ENCODE measurements around the gene URB1. TPM values are rescaled to one million over a fixed set of nuclear protein-coding genes. Genes with fewer than 3 reads are reported as not detected.

URB1 gene
- total RNA-seq, 1 donor from 2014 or later: 33.9 TPM

- intact Hi-C loops (cut with micrococcal nuclease): no loop called here
- Mint-ChIP-seq H3K27ac (no peak overlapping the region), H3K9me3 (peaks cover 6% of the 10 kb centered on the region), H3K36me3 (ENCODE audit: low read depth) (peaks cover 90% of the 10 kb centered on the region), H3K4me1 (ENCODE audit: low read depth) (peaks cover 8% of the 10 kb centered on the region), H3K4me3 (ENCODE audit: low read depth) (no peak overlapping the region), H3K27me3 (ENCODE audit: low read depth) (no peaks in the 10 kb centered on the region)
- no peak for DNase-seq (ENCODE audit: low spot score)
Observed at GRCh38 chr21:32329776-32330175, 63.0 kb downstream of the URB1 start.

GRCh38 chr21:32329331-32329730, 63.5 kb downstream of the URB1 start:
- DNase-seq (ENCODE audit: low spot score): no peak
- intact Hi-C loops (cut with micrococcal nuclease): no loop called here
- Mint-ChIP-seq H3K4me3 (ENCODE audit: low read depth) (no peak overlapping the region), H3K27me3 (ENCODE audit: low read depth) (no peaks in the 10 kb centered on the region), H3K36me3 (ENCODE audit: low read depth) (peaks cover 90% of the 10 kb centered on the region), H3K9me3 (peaks cover 6% of the 10 kb centered on the region), H3K4me1 (ENCODE audit: low read depth) (peaks cover 8% of the 10 kb centered on the region), H3K27ac (no peak overlapping the region)

GRCh38 chr21:32328595-32328994, 64.2 kb downstream of the URB1 start:
- peaks cover 8% of the 10 kb centered on the region for H3K4me1 Mint-ChIP-seq (ENCODE audit: low read depth)
- no peak for DNase-seq (ENCODE audit: low spot score)
- H3K27ac Mint-ChIP-seq: no peak overlapping the region
- H3K4me3 Mint-ChIP-seq (ENCODE audit: low read depth): no peak overlapping the region
- H3K36me3 Mint-ChIP-seq (ENCODE audit: low read depth): peaks cover 90% of the 10 kb centered on the region
- no peaks in the 10 kb centered on the region for H3K27me3 Mint-ChIP-seq (ENCODE audit: low read depth)
- intact Hi-C loops (cut with micrococcal nuclease): no loop called here
- H3K9me3 Mint-ChIP-seq: peaks cover 6% of the 10 kb centered on the region

- Mint-ChIP-seq H3K36me3 (ENCODE audit: low read depth) (peaks cover 90% of the 10 kb centered on the region), H3K9me3 (peaks cover 6% of the 10 kb centered on the region), H3K27me3 (ENCODE audit: low read depth) (no peaks in the 10 kb centered on the region), H3K4me1 (ENCODE audit: low read depth) (peaks cover 8% of the 10 kb centered on the region), H3K27ac (no peak overlapping the region), H3K4me3 (ENCODE audit: low read depth) (no peak overlapping the region)
- intact Hi-C loops (cut with micrococcal nuclease): no loop called here
- DNase-seq (ENCODE audit: low spot score): no peak
Observed at GRCh38 chr21:32325706-32326105, 67.1 kb downstream of the URB1 start.

- Mint-ChIP-seq H3K36me3 (ENCODE audit: low read depth) (peaks cover 84% of the 10 kb centered on the region), H3K4me1 (ENCODE audit: low read depth) (peaks cover 4% of the 10 kb centered on the region), H3K9me3 (peaks cover 4% of the 10 kb centered on the region), H3K27ac (no peak overlapping the region), H3K4me3 (ENCODE audit: low read depth) (no peak overlapping the region), H3K27me3 (ENCODE audit: low read depth) (no peaks in the 10 kb centered on the region)
- no peak for DNase-seq (ENCODE audit: low spot score)
- intact Hi-C loops (cut with micrococcal nuclease): no loop called here
Observed at GRCh38 chr21:32322676-32323075, 70.1 kb downstream of the URB1 start.

GRCh38 chr21:32322103-32322502, 70.7 kb downstream of the URB1 start:
- Mint-ChIP-seq H3K4me1 (ENCODE audit: low read depth) (peaks cover 3% of the 10 kb centered on the region), H3K27ac (no peak overlapping the region), H3K9me3 (no peaks in the 10 kb centered on the region), H3K36me3 (ENCODE audit: low read depth) (peaks cover 80% of the 10 kb centered on the region), H3K27me3 (ENCODE audit: low read depth) (no peaks in the 10 kb centered on the region), H3K4me3 (ENCODE audit: low read depth) (no peak overlapping the region)
- no peak for DNase-seq (ENCODE audit: low spot score)
- intact Hi-C loops (cut with micrococcal nuclease): no loop called here

- Mint-ChIP-seq H3K27me3 (ENCODE audit: low read depth) (no peaks in the 10 kb centered on the region), H3K9me3 (no peaks in the 10 kb centered on the region), H3K4me3 (ENCODE audit: low read depth) (no peak overlapping the region), H3K27ac (no peak overlapping the region), H3K36me3 (ENCODE audit: low read depth) (peaks cover 78% of the 10 kb centered on the region), H3K4me1 (ENCODE audit: low read depth) (peaks cover under 1% of the 10 kb centered on the region)
- no peak for DNase-seq (ENCODE audit: low spot score)
- intact Hi-C loops (cut with micrococcal nuclease): no loop called here
Observed at GRCh38 chr21:32321480-32321879, 71.3 kb downstream of the URB1 start.

GRCh38 chr21:32320726-32321125, 72.1 kb downstream of the URB1 start:
- no peaks in the 10 kb centered on the region for H3K9me3 Mint-ChIP-seq
- no peak overlapping the region for H3K4me3 Mint-ChIP-seq (ENCODE audit: low read depth)
- no peaks in the 10 kb centered on the region for H3K4me1 Mint-ChIP-seq (ENCODE audit: low read depth)
- no peak for DNase-seq (ENCODE audit: low spot score)
- H3K27me3 Mint-ChIP-seq (ENCODE audit: low read depth): no peaks in the 10 kb centered on the region
- H3K27ac Mint-ChIP-seq: no peak overlapping the region
- intact Hi-C loops (cut with micrococcal nuclease): no loop called here
- H3K36me3 Mint-ChIP-seq (ENCODE audit: low read depth): peaks cover 75% of the 10 kb centered on the region

- H3K4me3 Mint-ChIP-seq (ENCODE audit: low read depth): no peak overlapping the region
- no peak for DNase-seq (ENCODE audit: low spot score)
- no peak overlapping the region for H3K27ac Mint-ChIP-seq
- H3K4me1 Mint-ChIP-seq (ENCODE audit: low read depth): no peaks in the 10 kb centered on the region
- H3K9me3 Mint-ChIP-seq: no peaks in the 10 kb centered on the region
- intact Hi-C loops (cut with micrococcal nuclease): no loop called here
- no peaks in the 10 kb centered on the region for H3K27me3 Mint-ChIP-seq (ENCODE audit: low read depth)
- H3K36me3 Mint-ChIP-seq (ENCODE audit: low read depth): peaks cover 71% of the 10 kb centered on the region
Observed at GRCh38 chr21:32320059-32320458, 72.8 kb downstream of the URB1 start.

- Mint-ChIP-seq H3K4me3 (ENCODE audit: low read depth) (no peak overlapping the region), H3K36me3 (ENCODE audit: low read depth) (peaks cover 67% of the 10 kb centered on the region), H3K27me3 (ENCODE audit: low read depth) (no peaks in the 10 kb centered on the region), H3K9me3 (no peaks in the 10 kb centered on the region), H3K4me1 (ENCODE audit: low read depth) (no peaks in the 10 kb centered on the region), H3K27ac (no peak overlapping the region)
- DNase-seq (ENCODE audit: low spot score): no peak
- intact Hi-C loops (cut with micrococcal nuclease): no loop called here
Observed at GRCh38 chr21:32319012-32319411, 73.8 kb downstream of the URB1 start.

GRCh38 chr21:32317726-32318125, 75.1 kb downstream of the URB1 start:
- H3K27me3 Mint-ChIP-seq (ENCODE audit: low read depth): no peaks in the 10 kb centered on the region
- no peaks in the 10 kb centered on the region for H3K9me3 Mint-ChIP-seq
- no peak overlapping the region for H3K27ac Mint-ChIP-seq
- no peaks in the 10 kb centered on the region for H3K4me1 Mint-ChIP-seq (ENCODE audit: low read depth)
- intact Hi-C loops (cut with micrococcal nuclease): no loop called here
- H3K36me3 Mint-ChIP-seq (ENCODE audit: low read depth): peaks cover 65% of the 10 kb centered on the region
- H3K4me3 Mint-ChIP-seq (ENCODE audit: low read depth): no peak overlapping the region
- no peak for DNase-seq (ENCODE audit: low spot score)

GRCh38 chr21:32316361-32317215, 76.2 kb downstream of the URB1 start:
- intact Hi-C loops (cut with micrococcal nuclease): no loop called here
- peaks cover 66% of the 10 kb centered on the region for H3K36me3 Mint-ChIP-seq (ENCODE audit: low read depth)
- no peak overlapping the region for H3K27ac Mint-ChIP-seq
- H3K27me3 Mint-ChIP-seq (ENCODE audit: low read depth): no peaks in the 10 kb centered on the region
- no peaks in the 10 kb centered on the region for H3K9me3 Mint-ChIP-seq
- DNase-seq (ENCODE audit: low spot score): no peak
- H3K4me1 Mint-ChIP-seq (ENCODE audit: low read depth): no peaks in the 10 kb centered on the region
- no peak overlapping the region for H3K4me3 Mint-ChIP-seq (ENCODE audit: low read depth)

GRCh38 chr21:32315511-32316281, 77.1 kb downstream of the URB1 start:
- intact Hi-C loops (cut with micrococcal nuclease): no loop called here
- no peak overlapping the region for H3K27ac Mint-ChIP-seq

More at GRCh38 chr21:32315511-32316281, 77.1 kb downstream of the URB1 start:
- Mint-ChIP-seq H3K4me3 (ENCODE audit: low read depth) (no peak overlapping the region), H3K4me1 (ENCODE audit: low read depth) (peaks cover 7% of the 10 kb centered on the region), H3K9me3 (no peaks in the 10 kb centered on the region), H3K36me3 (ENCODE audit: low read depth) (peaks cover 65% of the 10 kb centered on the region), H3K27me3 (ENCODE audit: low read depth) (no peaks in the 10 kb centered on the region)
- DNase-seq (ENCODE audit: low spot score): no peak
